ENCODE results near the gene STXBP6. TPM values are rescaled to one million over a fixed set of nuclear protein-coding genes. Genes with fewer than 3 reads are reported as not detected.

The STXBP6 gene
- total RNA-seq, 2 donors from 2014 or later: 13.5 to 20.2 TPM

DNA sequence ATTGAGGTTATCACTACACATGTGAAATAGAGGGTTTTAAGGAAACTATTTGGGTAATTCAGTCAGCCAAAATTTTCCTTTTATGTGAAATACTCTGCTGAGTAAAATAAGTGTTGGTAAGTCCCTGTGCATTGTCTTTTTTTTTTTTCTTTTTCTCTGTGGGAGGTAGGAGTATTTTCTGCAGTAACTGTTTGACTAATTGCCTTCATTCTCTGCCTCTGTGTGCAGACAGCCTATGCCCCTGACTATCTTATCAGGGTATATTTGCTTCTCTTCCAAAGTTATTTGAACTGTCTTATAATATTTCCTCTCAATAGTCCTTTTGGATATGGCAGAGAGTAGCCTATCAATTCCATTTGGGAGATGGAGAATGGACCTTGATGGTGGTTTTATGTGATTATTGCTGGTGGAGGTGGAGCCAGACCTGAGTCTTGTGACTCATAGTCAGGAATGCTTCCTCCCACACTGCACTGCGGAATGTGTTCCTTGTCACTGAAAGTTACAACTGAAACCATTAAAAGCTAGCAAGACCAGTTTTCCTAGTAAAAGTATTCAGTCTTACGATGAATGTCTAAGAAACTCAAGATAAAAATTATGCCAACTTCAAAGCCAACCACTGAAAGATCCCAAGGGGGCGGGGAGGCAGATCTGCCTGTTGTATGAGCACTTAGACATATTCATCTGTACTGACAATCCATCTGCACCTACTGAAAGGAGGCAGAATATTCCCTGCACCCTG, 40.9 kb upstream of the STXBP6 start:
- Histone ChIP-seq H3K27ac (no peak overlapping the region), H3K9me3 (no peaks in the 10 kb centered on the region), H3K4me1 (no peaks in the 10 kb centered on the region), H3K4me3 (no peak overlapping the region), H3K27me3 (no peaks in the 10 kb centered on the region), H3K36me3 (no peaks in the 10 kb centered on the region)
- TF ChIP-seq, protein P1, sequence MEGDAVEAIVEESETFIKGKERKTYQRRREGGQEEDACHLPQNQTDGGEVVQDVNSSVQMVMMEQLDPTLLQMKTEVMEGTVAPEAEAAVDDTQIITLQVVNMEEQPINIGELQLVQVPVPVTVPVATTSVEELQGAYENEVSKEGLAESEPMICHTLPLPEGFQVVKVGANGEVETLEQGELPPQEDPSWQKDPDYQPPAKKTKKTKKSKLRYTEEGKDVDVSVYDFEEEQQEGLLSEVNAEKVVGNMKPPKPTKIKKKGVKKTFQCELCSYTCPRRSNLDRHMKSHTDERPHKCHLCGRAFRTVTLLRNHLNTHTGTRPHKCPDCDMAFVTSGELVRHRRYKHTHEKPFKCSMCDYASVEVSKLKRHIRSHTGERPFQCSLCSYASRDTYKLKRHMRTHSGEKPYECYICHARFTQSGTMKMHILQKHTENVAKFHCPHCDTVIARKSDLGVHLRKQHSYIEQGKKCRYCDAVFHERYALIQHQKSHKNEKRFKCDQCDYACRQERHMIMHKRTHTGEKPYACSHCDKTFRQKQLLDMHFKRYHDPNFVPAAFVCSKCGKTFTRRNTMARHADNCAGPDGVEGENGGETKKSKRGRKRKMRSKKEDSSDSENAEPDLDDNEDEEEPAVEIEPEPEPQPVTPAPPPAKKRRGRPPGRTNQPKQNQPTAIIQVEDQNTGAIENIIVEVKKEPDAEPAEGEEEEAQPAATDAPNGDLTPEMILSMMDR (IDR thresholded peaks at IDR 0.05): no peak
- no peak for DNase-seq (ENCODE audit: low spot score)

DNA sequence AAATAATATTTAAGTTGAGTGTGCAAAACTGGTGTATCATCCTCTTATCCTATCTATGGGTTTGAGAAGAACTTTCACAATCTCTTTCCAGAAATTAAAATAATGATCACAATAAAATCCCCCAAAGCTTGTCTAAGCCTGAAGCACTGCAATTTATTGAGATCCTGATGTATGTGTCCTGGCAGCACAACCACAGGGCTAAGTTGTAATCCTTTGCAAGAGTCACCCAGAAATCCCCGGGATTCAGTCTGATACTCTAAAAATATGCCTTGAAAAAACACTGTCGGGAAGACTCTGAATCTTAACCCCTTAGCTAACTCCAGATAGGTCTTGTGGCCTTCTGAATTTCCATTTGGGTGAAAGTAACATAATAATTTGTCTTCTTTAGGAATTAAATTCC, 40.3 kb upstream of the STXBP6 start:
- Histone ChIP-seq H3K4me1 (no peaks in the 10 kb centered on the region), H3K27me3 (no peaks in the 10 kb centered on the region), H3K36me3 (no peaks in the 10 kb centered on the region), H3K27ac (no peak overlapping the region), H3K4me3 (no peak overlapping the region), H3K9me3 (no peaks in the 10 kb centered on the region)
- no peak for DNase-seq (ENCODE audit: low spot score)
- TF ChIP-seq, protein P1 (IDR thresholded peaks at IDR 0.05): no peak

DNA sequence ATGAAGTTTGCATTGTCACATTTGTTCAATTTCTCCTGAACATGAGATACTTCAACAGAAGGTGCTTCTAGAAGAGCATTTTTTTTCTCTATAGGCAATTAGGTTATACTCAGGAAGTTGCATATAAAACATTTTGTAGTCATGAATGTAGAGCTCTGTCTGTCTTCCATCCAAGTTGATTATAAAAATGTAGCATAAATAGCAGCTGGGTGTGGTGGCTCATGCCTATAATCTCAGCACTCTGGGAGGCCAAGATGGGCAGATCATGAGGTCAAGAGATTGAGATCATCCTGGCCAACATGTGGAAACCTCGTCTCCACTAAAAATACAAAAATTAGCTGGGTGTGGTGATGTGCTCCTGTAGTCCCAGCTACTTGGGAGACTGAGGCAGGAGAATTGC, 39.5 kb upstream of the STXBP6 start:
- H3K4me1 ChIP-seq: no peaks in the 10 kb centered on the region
- TF ChIP-seq, protein P1 (IDR thresholded peaks at IDR 0.05): no peak
- no peaks in the 10 kb centered on the region for H3K36me3 ChIP-seq
- no peaks in the 10 kb centered on the region for H3K9me3 ChIP-seq
- no peaks in the 10 kb centered on the region for H3K27me3 ChIP-seq
- DNase-seq (ENCODE audit: low spot score): no peak
- no peak overlapping the region for H3K4me3 ChIP-seq
- H3K27ac ChIP-seq: no peak overlapping the region

DNA sequence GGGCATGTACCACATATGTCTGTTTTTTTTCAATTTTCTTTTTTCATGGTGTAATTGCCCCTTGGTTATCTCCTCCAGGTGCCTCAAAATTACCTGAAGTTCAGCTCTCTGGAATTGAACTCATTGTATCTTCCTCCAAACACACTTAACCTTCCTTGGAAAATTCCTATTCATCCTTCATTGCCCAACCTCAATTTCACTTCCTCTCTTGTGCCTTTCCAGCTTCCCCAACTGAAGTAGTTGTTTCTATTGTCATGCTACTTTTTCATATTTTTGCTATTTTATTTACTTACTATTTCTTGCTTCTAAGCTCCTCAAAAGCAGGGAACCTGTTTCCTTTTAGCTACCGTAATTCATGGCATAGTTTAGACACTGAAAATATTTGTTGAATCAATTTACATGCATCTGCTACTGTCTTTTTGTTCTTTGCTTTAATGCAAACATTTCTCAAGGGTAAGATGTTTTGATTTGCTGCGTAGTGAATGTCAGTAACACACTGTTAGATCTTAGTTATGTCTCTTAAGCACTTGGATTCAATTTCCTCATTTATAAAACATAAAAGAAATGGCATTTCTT, 37.0 kb upstream of the STXBP6 start:
- H3K27me3 ChIP-seq: no peaks in the 10 kb centered on the region
- H3K36me3 ChIP-seq: no peaks in the 10 kb centered on the region
- DNase-seq (ENCODE audit: low spot score): no peak
- no peaks in the 10 kb centered on the region for H3K9me3 ChIP-seq
- H3K4me3 ChIP-seq: no peak overlapping the region
- TF ChIP-seq, protein P1 (IDR thresholded peaks at IDR 0.05): no peak
- no peaks in the 10 kb centered on the region for H3K4me1 ChIP-seq
- no peak overlapping the region for H3K27ac ChIP-seq

DNA sequence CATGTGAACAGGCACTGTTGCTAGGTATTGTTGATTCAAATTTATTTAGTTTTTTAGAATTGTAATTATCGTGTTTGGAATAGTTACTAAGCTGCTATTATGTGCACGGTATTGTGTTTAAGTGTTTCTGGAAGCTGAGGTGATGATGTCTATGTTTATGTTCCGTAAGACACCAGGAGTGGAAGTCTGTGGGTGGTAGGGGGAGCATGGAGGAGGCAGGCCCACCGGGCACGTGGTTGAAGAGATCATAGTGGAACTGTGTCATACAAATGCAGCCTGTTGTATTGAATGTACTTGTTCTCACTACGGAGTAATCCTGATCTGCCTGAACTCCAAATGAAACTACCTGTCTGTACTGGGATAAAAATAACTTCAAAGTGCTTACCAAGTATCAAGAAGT, 36.1 kb upstream of the STXBP6 start:
- no peak overlapping the region for H3K4me3 ChIP-seq
- no peaks in the 10 kb centered on the region for H3K27me3 ChIP-seq
- H3K27ac ChIP-seq: no peak overlapping the region
- TF ChIP-seq, protein P1 (IDR thresholded peaks at IDR 0.05): no peak
- no peaks in the 10 kb centered on the region for H3K36me3 ChIP-seq
- H3K4me1 ChIP-seq: no peaks in the 10 kb centered on the region
- H3K9me3 ChIP-seq: no peaks in the 10 kb centered on the region
- no peak for DNase-seq (ENCODE audit: low spot score)

Data from right atrium auricular region (tissue), 2 donors.